Pancreas (tissue), 10 donors: ENCODE measurements around the gene MAP3K5. TPM values are rescaled to one million over a fixed set of nuclear protein-coding genes. Genes with fewer than 3 reads are reported as not detected.

ENCODE experiments used
- ATAC-seq, 4 donors: fragments of 200-7000 bp; cut with Tn5 transposase; one replicate each; pipeline versions ENCODE4 v1.8.0 to v1.9.1; 2020; ENCODE audit warnings: mild to moderate bottlenecking in 4 of 4, moderate library complexity in 4 of 4
- DNase-seq, 6 donors: peaks; one replicate each; pipeline ENCODE4 v3.0.0-alpha.2; 2020
- FAIRE-seq: peaks from 2 replicates; lab custom pipeline; 2012; peaks lifted over from hg19 to GRCh38; lab: Jason Lieb, UNC
- H3K27ac ChIP-seq, 4 donors: fragments of 200-600 bp; sonication (generic); 1 replicate in 3 of 4; 2 replicates in 1 of 4; pipeline versions ENCODE4 v1.5.0 to v1.8.0; 2020
- H3K27me3 ChIP-seq, 4 donors: fragments of 200-600 bp; one replicate each; pipeline ENCODE4 v1.8.0; 2021
- H3K36me3 ChIP-seq, 3 donors: fragments of 200-600 bp; sonication (generic) in 1 of 3; one replicate each; pipeline versions ENCODE4 v1.5.0 to v1.8.0; 2020 to 2021
- H3K4me1 ChIP-seq, 3 donors: fragments of 200-600 bp; one replicate each; pipeline ENCODE4 v1.8.0; 2021
- H3K4me3 ChIP-seq, 4 donors: fragments of 200-600 bp; sonication (generic) in 2 of 4; one replicate each; pipeline versions ENCODE4 v1.5.0 to v1.8.0; 2020 to 2021
- H3K9me3 ChIP-seq, 4 donors: fragments of 200-600 bp; one replicate each; pipeline ENCODE4 v1.8.0; 2021
- CTCF ChIP-seq, 4 donors: fragments of 200-600 bp; sonication (generic) in 3 of 4; IDR thresholded peaks; one replicate each; pipeline versions ENCODE4 v1.5.0 to v1.8.0; 2021; ENCODE audit warnings: antibody characterized with exemption in 4 of 4
- WGBS, 2 donors: extraction: QIAGEN DNeasy Blood & Tissue Kit; methylation state at CpG; one replicate each; pipeline ENCODE4 v1.1.7; 2013; 5-methylcytosine and 5-hydroxymethylcytosine counted together
- intact Hi-C, 3 donors: fragments of 100-400 bp; cut with DNase I; formaldehyde crosslinking; loops; one replicate each; pipeline versions ENCODE4 v1.11.1 to v1.14.2; 2022
- polyA plus RNA-seq, 2 donors: library from polyadenylated mRNA; stranded (reverse); fragments of 200-250 nt; gene quantifications; one replicate each; pipeline ENCODE4 v1.2.3, GENCODE V29; 2013
- total RNA-seq, 6 donors: library from RNA; stranded (reverse); fragmentation: NEBNext Ultra II Directional in 4 of 6; extraction: Animal tissue kit (Norgen Biotek cat#: 25700) in 4 of 6; gene quantifications; one replicate each; pipeline versions ENCODE4 v1.2.1 to v1.2.4, GENCODE V29; 2021 to 2023
- donor health status: healthy with polysubstance abuse.
- donor health status: DM: no; HTN: no; CAD: no; lungs with moderate emphysema.
- donor health status: DM: no; HTN: no; CAD: no.
- donor health status: control.
- donor health status: control.
- donor health status: Bipolar disorder and iron deficiency.
- donor health status: DM: yes; HTN: yes; CAD: no.
- donor health status: DM: no; HTN: no; CAD: no.
- donor health status: DM: no; HTN: no; CAD: no.
- donor health status: DM: yes; HTN: yes; CAD: no.

Gene MAP3K5
- total and polyA plus RNA-seq, 8 donors = 6.7 to 28.6 (median 19.4) TPM

- H3K36me3 ChIP-seq = no peaks in the 10 kb centered on the region
- no peak for DNase-seq
- 48 to 66% methylated on average over 7 of the region's 7 CpGs for WGBS, 2 donors
- no peaks in the 10 kb centered on the region for H3K27me3 ChIP-seq
- TF ChIP-seq CTCF (IDR thresholded peaks at IDR 0.05) = no peak
- ATAC-seq = no peak
- no peaks in the 10 kb centered on the region for H3K9me3 ChIP-seq
- H3K4me3 ChIP-seq = peak overlapping the region in 2 of 4 donors; percentile 86 to 91
- no peak for FAIRE-seq
- peaks cover 18 to 40% (median 37%) of the 10 kb centered on the region in 3 donors for H3K4me1 ChIP-seq
- intact Hi-C loops = no loop called here
- peak overlapping the region in 2 of 4 donors; percentile 29 to 99 for H3K27ac ChIP-seq
Observed at GRCh38 chr6:136788069-136788902, 4.0 kb downstream of the MAP3K5 start.

GRCh38 chr6:136787726-136788068 lies 4.6 kb downstream of the MAP3K5 start:
- no peak for ATAC-seq
- TF ChIP-seq CTCF (IDR thresholded peaks at IDR 0.05) = no peak
- intact Hi-C loops = no loop called here
- Histone ChIP-seq H3K4me1 (peaks cover 18 to 46% (median 39%) of the 10 kb centered on the region in 3 donors), H3K27ac (peak overlapping the region in 2 of 4 donors; percentile 29 to 99), H3K4me3 (peak overlapping the region in 2 of 4 donors; percentile 86 to 91), H3K27me3 (no peaks in the 10 kb centered on the region), H3K36me3 (no peaks in the 10 kb centered on the region), H3K9me3 (no peaks in the 10 kb centered on the region)
- no peak for DNase-seq
- WGBS, 2 donors = 51 to 57% methylated on average over 4 of the region's 4 CpGs
- no peak for FAIRE-seq

GRCh38 chr6:136786658-136787057 lies 5.6 kb downstream of the MAP3K5 start:
- intact Hi-C loops = no loop called here
- Histone ChIP-seq H3K4me3 (no peak overlapping the region), H3K27me3 (no peaks in the 10 kb centered on the region), H3K4me1 (peaks cover 18 to 53% (median 42%) of the 10 kb centered on the region in 3 donors), H3K27ac (peak overlapping the region in 1 of 4 donors; percentile 0), H3K36me3 (no peaks in the 10 kb centered on the region), H3K9me3 (no peaks in the 10 kb centered on the region)
- no peak for ATAC-seq
- no peak for DNase-seq
- TF ChIP-seq CTCF (IDR thresholded peaks at IDR 0.05) = no peak
- WGBS, 2 donors = 70 to 75% methylated on average over 6 of the region's 6 CpGs
- no peak for FAIRE-seq

GRCh38 chr6:136784910-136785746 lies 7.1 kb downstream of the MAP3K5 start:
- peaks cover 18 to 59% (median 42%) of the 10 kb centered on the region in 3 donors for H3K4me1 ChIP-seq
- H3K27ac ChIP-seq = peak overlapping the region in 2 of 4 donors; percentile 22 to 41
- DNase-seq = peak in 4 of 6 donors; percentile 40 to 62 (median 52)
- no peaks in the 10 kb centered on the region for H3K36me3 ChIP-seq
- TF ChIP-seq CTCF (IDR thresholded peaks at IDR 0.05) = no peak
- FAIRE-seq = no peak
- WGBS, 2 donors = 33 to 38% methylated on average over 10 of the region's 10 CpGs
- intact Hi-C loops = no loop called here
- no peaks in the 10 kb centered on the region for H3K27me3 ChIP-seq
- H3K4me3 ChIP-seq = peak overlapping the region in 1 of 4 donors; percentile 18
- no peaks in the 10 kb centered on the region for H3K9me3 ChIP-seq
- ATAC-seq = peak; percentile 45 to 67 (median 55)
